ENCODE measurements around the gene CACUL1.

DNA sequence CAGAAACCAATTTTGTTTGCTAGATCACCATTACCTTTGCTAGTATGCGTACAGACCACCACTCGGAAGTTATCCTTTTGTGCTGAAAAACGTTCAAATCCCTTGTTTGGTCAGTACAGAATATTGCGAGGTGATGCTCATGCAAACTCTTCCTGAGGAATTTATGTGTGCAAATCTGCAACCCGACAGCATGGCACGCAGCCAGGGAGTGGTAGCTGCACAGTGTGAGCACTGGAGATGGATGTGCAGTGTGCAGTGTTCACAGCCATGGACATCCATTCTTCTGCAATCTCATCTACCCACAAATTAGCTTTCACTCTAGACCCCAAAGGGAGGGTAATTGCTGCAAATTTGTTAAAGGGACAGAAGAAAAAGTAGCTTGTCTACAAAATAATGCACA lies 72.2 kb downstream of the CACUL1 start:
- TF ChIP-seq, protein P1, sequence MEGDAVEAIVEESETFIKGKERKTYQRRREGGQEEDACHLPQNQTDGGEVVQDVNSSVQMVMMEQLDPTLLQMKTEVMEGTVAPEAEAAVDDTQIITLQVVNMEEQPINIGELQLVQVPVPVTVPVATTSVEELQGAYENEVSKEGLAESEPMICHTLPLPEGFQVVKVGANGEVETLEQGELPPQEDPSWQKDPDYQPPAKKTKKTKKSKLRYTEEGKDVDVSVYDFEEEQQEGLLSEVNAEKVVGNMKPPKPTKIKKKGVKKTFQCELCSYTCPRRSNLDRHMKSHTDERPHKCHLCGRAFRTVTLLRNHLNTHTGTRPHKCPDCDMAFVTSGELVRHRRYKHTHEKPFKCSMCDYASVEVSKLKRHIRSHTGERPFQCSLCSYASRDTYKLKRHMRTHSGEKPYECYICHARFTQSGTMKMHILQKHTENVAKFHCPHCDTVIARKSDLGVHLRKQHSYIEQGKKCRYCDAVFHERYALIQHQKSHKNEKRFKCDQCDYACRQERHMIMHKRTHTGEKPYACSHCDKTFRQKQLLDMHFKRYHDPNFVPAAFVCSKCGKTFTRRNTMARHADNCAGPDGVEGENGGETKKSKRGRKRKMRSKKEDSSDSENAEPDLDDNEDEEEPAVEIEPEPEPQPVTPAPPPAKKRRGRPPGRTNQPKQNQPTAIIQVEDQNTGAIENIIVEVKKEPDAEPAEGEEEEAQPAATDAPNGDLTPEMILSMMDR (IDR thresholded peaks at IDR 0.05) = no peak
- TF ChIP-seq POLR2A (IDR thresholded peaks at IDR 0.05) (no peak), POLR2AphosphoS5 (IDR thresholded peaks at IDR 0.05) (no peak)

Data from breast epithelium (tissue), 3 donors.